Superior temporal gyrus (tissue), 1 donor: Measurements from ENCODE around the gene FAM240B.
A peak's percentile ranks its signal among the peaks of the same experiment; 100 is the strongest.

Experiments
- DNase-seq: peaks from one replicate; pipeline ENCODE4 v3.0.0-alpha.2; 2016; ENCODE audit errors: extremely low spot score

Gene FAM240B

DNA sequence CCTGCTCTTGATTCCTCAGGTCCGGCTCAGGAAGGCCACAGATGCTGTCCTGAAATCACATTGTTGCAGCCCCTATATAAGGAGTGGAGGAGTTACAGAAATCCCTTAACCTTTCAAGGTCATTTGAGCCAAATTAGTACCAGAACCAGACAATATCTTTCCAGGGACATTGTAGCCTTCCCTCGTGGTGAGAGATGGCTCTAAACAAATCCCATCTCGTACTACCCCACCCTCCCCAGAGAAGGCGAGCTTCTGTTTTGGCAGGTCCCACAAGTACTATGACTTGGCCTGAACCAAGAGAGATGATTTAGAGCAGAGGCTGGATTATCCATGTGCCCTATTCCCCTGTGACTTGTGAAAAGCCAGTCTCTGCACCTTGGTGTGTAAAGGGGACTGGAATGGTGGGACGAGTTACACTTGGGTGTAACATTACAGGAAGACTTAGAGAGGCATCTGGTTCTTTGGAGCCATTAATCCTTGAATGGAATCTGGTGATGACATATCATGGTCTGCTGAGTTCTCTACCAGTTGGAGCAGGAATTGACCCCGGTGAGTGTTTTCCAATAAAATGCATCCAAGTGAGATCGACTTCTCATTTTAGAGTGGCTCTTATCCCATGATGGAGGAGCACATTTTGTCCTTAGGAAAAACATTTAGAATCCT is at the start of gene FAM240B:
Gene FAM240B, minus strand, starts transcription at position 51 of the 663 bp plus-strand sequence. CDS start 16,134 bp downstream, outside the sequence.
- DNase-seq = no peak

DNA sequence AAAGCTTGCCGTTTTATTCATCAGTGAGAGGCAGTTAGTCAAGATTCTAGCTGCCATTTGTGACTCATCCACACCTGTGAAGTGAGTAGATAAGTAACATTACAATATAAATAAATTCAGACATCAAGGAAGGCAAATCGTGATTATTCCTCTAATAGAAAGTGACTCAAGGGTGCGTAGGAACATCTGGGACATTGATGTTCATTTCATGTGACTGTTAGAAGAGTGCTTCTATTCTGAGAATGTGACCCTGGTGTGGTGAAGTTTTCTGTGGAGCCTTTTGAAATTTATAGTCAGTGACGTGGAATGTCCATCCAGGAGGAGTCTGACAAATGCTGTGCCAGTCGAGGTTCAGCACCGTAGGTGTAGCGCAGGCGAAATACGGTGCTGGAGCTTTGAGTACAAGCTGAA is 48.4 kb upstream of the FAM240B start:
- no peak for DNase-seq

DNA sequence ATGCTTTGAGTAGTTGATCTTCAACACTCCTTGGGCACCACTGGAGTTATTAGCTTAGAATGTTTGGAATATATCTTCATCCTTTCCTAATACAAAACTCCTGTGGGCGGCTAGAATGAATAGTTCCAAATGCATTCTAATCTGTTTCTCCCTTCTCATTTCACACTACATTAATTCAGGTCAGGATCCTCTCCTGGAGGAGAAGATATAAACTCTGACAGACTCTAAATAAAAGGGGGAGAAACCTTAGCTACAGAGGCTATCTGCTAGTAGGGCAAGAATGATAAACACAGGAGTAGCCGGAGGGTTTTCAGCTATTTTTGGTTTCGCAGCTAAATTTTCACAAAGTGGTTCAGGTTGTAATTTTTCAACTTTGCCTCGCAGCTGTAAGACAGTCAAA is 45.2 kb upstream of the FAM240B start:
- no peak for DNase-seq

DNA sequence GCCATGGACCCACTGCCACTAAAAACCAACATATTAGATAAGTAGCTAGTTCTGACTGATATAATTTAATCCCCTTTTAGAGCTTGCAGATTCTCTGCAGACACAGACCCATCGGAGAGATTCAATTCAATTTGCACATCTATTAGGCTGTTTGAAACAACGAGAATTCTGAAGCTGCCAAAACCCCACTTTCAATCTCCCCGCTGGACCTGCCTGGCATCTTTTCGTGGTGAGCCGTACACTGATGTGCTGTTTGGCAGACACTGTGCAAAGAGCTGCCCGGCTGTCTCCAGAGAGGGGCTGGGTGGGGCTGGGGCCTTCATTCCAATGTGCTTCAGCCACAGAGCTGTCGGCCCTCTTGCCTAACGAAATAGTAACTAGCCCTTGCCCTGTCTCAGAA is 42.1 kb upstream of the FAM240B start:
- no peak for DNase-seq

- no peak for DNase-seq
Observed at GRCh38 chr9:38761339-38761738, 41.4 kb upstream of the FAM240B start.

- no peak for DNase-seq
Observed at GRCh38 chr9:38756702-38757101, 36.8 kb upstream of the FAM240B start.

GRCh38 chr9:38747941-38748340 is 28.0 kb upstream of the FAM240B start:
- DNase-seq = no peak

- no peak for DNase-seq
Observed at GRCh38 chr9:38747067-38747466, 27.1 kb upstream of the FAM240B start.

DNA sequence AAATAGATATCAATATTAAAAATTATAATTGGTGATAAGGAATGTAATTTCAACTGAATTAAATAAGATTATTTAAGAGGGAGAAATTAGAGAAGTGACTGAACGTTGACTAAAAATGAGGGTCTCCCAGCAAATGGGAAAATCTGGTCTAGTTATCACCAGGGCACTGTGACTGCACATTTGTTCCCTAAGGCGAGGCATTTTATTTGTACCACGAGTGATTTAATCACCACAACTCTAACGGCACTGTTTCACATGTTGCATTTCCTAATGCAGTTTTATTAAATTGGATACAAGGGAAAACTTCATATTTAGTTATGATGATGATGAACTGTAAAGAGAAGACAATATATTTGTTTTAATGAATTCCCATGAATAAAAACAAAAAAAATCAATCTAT is 26.4 kb upstream of the FAM240B start:
- no peak for DNase-seq

DNA sequence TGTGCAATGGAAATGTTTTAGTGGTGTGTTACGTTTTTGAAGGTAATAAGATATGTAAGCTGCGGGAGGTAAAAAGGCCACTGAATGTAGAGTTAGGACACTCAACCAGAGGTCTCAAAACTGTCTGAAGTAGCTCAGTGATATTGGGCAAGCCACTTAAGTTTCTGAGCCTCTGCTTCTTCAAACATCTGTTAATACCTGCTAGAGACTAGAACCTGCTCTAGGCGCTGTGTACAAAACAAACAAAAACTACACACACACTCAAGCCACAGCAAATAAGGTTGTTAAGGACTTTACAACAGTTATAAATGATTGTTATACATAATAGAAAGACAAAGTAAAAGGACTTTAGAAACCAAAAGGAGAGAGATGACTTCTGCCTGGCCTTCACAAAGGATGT is 24.6 kb upstream of the FAM240B start:
- no peak for DNase-seq

- no peak for DNase-seq
Observed at GRCh38 chr9:38737246-38737645, 17.3 kb upstream of the FAM240B start.

- no peak for DNase-seq
Observed at GRCh38 chr9:38734831-38735230, 14.9 kb upstream of the FAM240B start.

DNA sequence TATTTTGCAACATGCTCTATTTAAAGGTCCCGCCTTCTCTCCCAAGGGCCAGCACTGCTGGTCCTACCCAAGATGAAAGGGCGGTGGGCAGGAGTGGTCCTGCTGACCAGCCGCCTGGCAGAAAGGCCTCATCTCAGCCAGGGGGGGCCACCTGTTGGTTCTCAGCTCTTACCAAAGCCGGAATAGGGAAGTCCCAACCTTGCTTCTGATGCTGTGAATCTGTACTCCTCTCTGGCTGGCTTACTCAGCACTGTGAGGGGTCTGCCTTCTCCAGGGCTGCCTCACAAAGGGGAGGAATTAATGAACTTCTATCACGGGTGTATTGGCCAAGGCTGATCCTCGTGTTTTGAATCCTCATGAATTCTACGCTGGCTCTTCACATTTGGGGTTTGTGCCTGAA is 13.6 kb upstream of the FAM240B start:
- DNase-seq = no peak

DNA sequence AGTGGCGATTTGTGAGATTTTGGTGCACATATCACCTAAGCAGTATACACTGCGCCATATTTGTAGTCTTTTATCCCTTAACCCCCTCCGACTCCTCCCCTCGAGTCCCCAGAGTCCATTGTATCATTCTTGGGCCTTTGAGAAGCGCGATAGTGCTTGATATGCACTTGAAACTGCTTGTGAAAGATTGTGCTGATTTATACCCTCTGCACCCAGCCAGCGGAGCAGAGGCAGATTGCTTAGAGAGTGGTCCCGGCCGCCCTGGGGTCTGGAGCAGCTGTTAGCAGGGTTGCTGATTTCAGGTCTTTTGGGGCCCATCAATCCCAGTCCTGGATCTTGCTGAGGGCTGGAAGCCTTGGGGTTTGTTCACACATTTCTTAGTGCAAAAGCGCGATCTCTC is 13.0 kb upstream of the FAM240B start:
- no peak for DNase-seq

GRCh38 chr9:38727497-38728001 is 7.6 kb upstream of the FAM240B start:
- peak; percentile 57 for DNase-seq

- DNase-seq = no peak
Observed at GRCh38 chr9:38724754-38725153, 4.8 kb upstream of the FAM240B start.

DNA sequence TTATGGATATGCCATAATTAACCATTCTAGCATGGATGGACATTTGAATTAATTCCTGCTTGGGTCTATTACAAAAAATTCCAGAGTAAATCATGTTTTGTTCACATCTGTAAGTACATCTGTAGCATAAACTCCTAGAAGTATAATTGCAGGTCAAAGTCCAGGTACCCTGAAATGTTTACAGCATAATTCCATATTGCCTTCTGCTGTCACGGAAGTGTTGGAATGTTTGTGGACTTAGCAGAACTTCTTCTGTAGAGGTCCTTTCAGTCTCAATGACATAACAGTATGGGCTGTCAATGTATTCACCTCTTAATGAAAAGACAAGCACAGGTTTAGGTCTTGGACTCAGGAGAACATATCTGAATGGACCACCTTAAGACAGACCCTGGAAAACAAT is 1.8 kb downstream of the FAM240B start:
- DNase-seq = no peak

DNA sequence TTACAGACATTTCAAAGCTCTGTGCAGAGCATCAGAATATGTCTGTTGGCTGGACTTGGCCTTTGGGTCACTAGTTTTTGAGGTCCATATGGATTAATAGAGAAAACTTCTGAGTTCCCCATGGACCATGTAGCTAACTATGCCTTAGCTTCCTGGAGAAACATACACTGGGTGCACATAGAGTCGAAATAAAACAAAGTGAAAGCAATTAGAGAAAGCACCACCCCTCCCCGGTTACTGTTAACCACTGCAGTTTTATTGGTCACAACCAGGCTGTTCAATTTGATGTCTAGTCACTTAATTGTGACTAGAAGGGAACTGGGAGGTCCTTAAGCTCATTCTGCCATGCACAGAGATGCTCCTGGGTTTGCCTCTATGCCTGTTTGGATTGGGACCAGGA is 4.2 kb downstream of the FAM240B start:
- no peak for DNase-seq

GRCh38 chr9:38713426-38713825 is 6.5 kb downstream of the FAM240B start:
- DNase-seq = no peak

DNA sequence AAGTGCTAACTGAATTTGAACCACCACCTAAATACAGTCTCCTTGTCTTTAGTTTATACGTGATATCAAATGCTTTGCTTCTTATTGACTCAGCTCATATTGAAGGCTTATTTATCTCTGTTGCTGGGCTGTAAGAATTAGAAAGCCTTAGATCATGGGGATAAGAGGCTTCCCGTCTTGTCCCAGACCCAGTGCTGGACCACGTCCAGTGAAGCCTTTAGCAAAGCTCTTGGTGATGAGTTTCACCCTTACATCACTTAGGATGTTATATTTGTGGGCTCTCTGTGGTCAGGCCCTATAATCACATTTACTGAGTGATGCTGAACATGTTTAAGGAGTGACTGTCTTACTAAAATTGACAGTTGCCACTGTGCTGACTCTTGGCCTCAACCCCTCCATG is 11.2 kb downstream of the FAM240B start:
- no peak for DNase-seq

- DNase-seq = no peak
Observed at GRCh38 chr9:38707885-38708637, 11.9 kb downstream of the FAM240B start.

- no peak for DNase-seq
Observed at GRCh38 chr9:38706493-38706892, 13.4 kb downstream of the FAM240B start.

DNA sequence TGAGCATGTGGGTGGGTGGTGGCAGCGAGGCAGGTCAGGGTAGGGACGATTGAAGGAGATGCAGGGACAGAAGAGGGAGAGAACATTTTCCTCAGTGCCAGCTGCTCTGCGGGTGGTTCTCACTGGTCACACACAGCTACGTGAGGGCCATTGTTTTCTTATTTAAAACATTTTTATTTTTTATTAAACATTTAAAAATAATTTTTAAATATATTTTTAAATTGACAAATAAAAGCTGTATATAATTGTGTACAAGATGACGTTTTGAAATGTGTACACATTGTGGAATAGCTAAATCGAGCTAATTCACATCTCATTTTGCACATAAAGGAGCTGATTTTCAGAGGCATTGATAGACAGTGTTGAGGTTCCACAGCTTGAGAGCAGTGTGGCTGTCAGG is 14.0 kb downstream of the FAM240B start:
- no peak for DNase-seq
